OCI-LY7 (cell line): ENCODE results near the gene SPR. TPM values are rescaled to one million over a fixed set of nuclear protein-coding genes. Genes with fewer than 3 reads are reported as not detected.

Source experiments
- BruUV-seq: library from RNA; stranded (reverse); fragments of 400-500 nt; replicated peaks from 2 replicates; lab custom pipeline; 2021; lab: Mats Ljungman, UMichigan
- CTCF ChIA-PET: fragments of 300-600 bp; sonication (Branson Sonifier 250); formaldehyde crosslinking; loops from one replicate; lab custom pipeline; 2022; ENCODE audit warnings: antibody characterized with exemption; ENCODE audit not compliant: unreplicated experiment; lab: Charles Lee
- POLR2A ChIA-PET: fragments of 300-600 bp; sonication (Branson Sonifier 250); formaldehyde crosslinking; loops from one replicate; lab custom pipeline; 2022; ENCODE audit warnings: antibody characterized with exemption; lab: Charles Lee
- DNase-seq: peaks from one replicate; pipeline ENCODE4 v3.0.0-alpha.2; 2015; ENCODE audit warnings: low spot score
- H2AFZ ChIP-seq: fragments of 200-600 bp; sonication (generic), shearing (Covaris generic); 2 replicates; pipeline ENCODE4 v1.6.1; 2014; ENCODE audit warnings: mild to moderate bottlenecking, antibody characterized with exemption, low read length, moderate library complexity
- H3K27ac ChIP-seq: fragments of 200-600 bp; sonication (generic); 2 replicates; pipeline ENCODE4 v1.5.1; 2014; ENCODE audit warnings: mixed run types, low read depth, mild to moderate bottlenecking, moderate library complexity, low read length, inconsistent platforms; ENCODE audit not compliant: poor library complexity, severe bottlenecking
- H3K36me3 ChIP-seq: fragments of 200-600 bp; sonication (generic); 2 replicates; pipeline ENCODE4 v1.6.1; 2014; ENCODE audit warnings: mild to moderate bottlenecking, antibody characterized with exemption, low read length, moderate library complexity, mixed read lengths; ENCODE audit not compliant: insufficient read depth
- H3K4me1 ChIP-seq: fragments of 200-600 bp; sonication (generic); 2 replicates; pipeline ENCODE4 v1.5.1; 2014; ENCODE audit warnings: mild to moderate bottlenecking, low read length; ENCODE audit not compliant: insufficient read depth, poor library complexity, severe bottlenecking
- H3K4me2 ChIP-seq: fragments of 200-600 bp; sonication (generic); 2 replicates; pipeline ENCODE4 v1.6.1; 2014; ENCODE audit warnings: mild to moderate bottlenecking, low read length
- H3K4me3 ChIP-seq: fragments of 200-600 bp; sonication (generic); 2 replicates; pipeline ENCODE4 v1.5.1; 2014; ENCODE audit warnings: mild to moderate bottlenecking, low read depth, low read length; ENCODE audit not compliant: poor library complexity, severe bottlenecking
- H3K79me2 ChIP-seq: fragments of 200-600 bp; sonication (generic); 2 replicates; pipeline ENCODE4 v1.6.1; 2016; ENCODE audit warnings: low read depth, mild to moderate bottlenecking, low read length, moderate library complexity, mixed read lengths; ENCODE audit not compliant: insufficient read depth
- H3K9me2 ChIP-seq: fragments of 200-600 bp; sonication (generic); 2 replicates; pipeline ENCODE4 v1.6.1; 2016; ENCODE audit warnings: mild to moderate bottlenecking, low read length, mixed read lengths; ENCODE audit not compliant: insufficient read depth
- H3K9me3 ChIP-seq: fragments of 200-600 bp; sonication (generic); 2 replicates; pipeline ENCODE4 v1.6.1; 2014; ENCODE audit warnings: mild to moderate bottlenecking, mixed run types, low read length, mixed read lengths
- H4K20me1 ChIP-seq: fragments of 200-600 bp; sonication (generic); 2 replicates; pipeline ENCODE4 v1.6.1; 2014; ENCODE audit warnings: mild to moderate bottlenecking, antibody characterized with exemption, low read length, moderate library complexity, mixed read lengths; ENCODE audit not compliant: insufficient read depth
- CTCF ChIP-seq: fragments of 200-600 bp; sonication (generic); conservative IDR thresholded peaks from 2 replicates; pipeline ENCODE4 v1.5.1; 2014; ENCODE audit warnings: mild to moderate bottlenecking, antibody characterized with exemption, low read length, moderate library complexity, mixed read lengths
- EZH2phosphoT487 ChIP-seq: fragments of 200-600 bp; sonication (generic); IDR thresholded peaks from 2 replicates; pipeline ENCODE4 v1.6.1; 2018; ENCODE audit warnings: low read depth, borderline replicate concordance, mild to moderate bottlenecking, mixed run types, antibody characterized with exemption, low read length, moderate library complexity, mixed read lengths
- intact Hi-C: fragments of 100-400 bp; cut with micrococcal nuclease; formaldehyde crosslinking; loops from one replicate; pipeline ENCODE4 v1.10.0; 2022; ENCODE audit not compliant: unreplicated experiment
- total RNA-seq, 2 experiments: library from RNA; depleted of rRNA in 1 of 2; stranded (reverse); fragments of >200 nt in 1 of 2; shearing (Covaris generic) in 1 of 2; gene quantifications; 2 replicates each; pipeline ENCODE4 v1.2.3, GENCODE V29; 2014 to 2022

The SPR gene
- total RNA-seq, 2 experiments from 2014 or later: not detected

- intact Hi-C loops: no loop called here
- TF ChIP-seq CTCF (no peak), EZH2phosphoT487 (no peak)
- POLR2A ChIA-PET: no interaction called here
Observed at GRCh38 chr2:72915907-72916742, 28.9 kb downstream of the SPR start.

GRCh38 chr2:72916743-72917137, 29.5 kb downstream of the SPR start:
- Histone ChIP-seq H3K9me2 (no peaks in the 10 kb centered on the region), H3K4me2 (peak overlapping the region; percentile 29; the same call in 1 of the 2 replicates), H3K27ac (no peak overlapping the region), H2AFZ (no peak overlapping the region), H3K9me3 (no peaks in the 10 kb centered on the region), H3K79me2 (no peaks in the 10 kb centered on the region), H3K4me1 (peaks cover 5% of the 10 kb centered on the region), H3K36me3 (no peaks in the 10 kb centered on the region), H3K4me3 (no peak overlapping the region), H4K20me1 (no peaks in the 10 kb centered on the region)
- TF ChIP-seq EZH2phosphoT487 (no peak), CTCF (no peak)
- POLR2A ChIA-PET: no interaction called here
- BruUV-seq: no TSS peak
- DNase-seq: no peak
- CTCF ChIA-PET: no interaction called here
- intact Hi-C loops: no loop called here

More at GRCh38 chr2:72915907-72916742, 28.9 kb downstream of the SPR start:
- DNase-seq: peak; percentile 42
- BruUV-seq: no TSS peak
- H3K9me2 ChIP-seq: no peaks in the 10 kb centered on the region
- H3K36me3 ChIP-seq: no peaks in the 10 kb centered on the region
- CTCF ChIA-PET: no interaction called here
- peak overlapping the region; percentile 30 for H3K4me3 ChIP-seq
- H4K20me1 ChIP-seq: no peaks in the 10 kb centered on the region
- no peaks in the 10 kb centered on the region for H3K9me3 ChIP-seq
- no peak overlapping the region for H3K27ac ChIP-seq
- H2AFZ ChIP-seq: no peak overlapping the region
- H3K4me1 ChIP-seq: peaks cover 5% of the 10 kb centered on the region
- H3K4me2 ChIP-seq: peak overlapping the region; percentile 50
- H3K79me2 ChIP-seq: no peaks in the 10 kb centered on the region

- Histone ChIP-seq H3K79me2 (no peaks in the 10 kb centered on the region), H3K4me2 (peak within 1 kb of the TSS; percentile 50), H3K27ac (no peak within 1 kb of the TSS), H3K4me1 (peaks cover 5% of the 10 kb centered on the region), H3K36me3 (no peaks in the 10 kb centered on the region), H3K9me3 (no peaks in the 10 kb centered on the region), H3K9me2 (no peaks in the 10 kb centered on the region), H4K20me1 (peaks cover under 1% of the 10 kb centered on the region; the same call in 1 of the 2 replicates), H2AFZ (no peak within 1 kb of the TSS), H3K4me3 (peak within 1 kb of the TSS; percentile 46)
- CTCF ChIA-PET: no interaction called here
- intact Hi-C loops: no loop called here
- POLR2A ChIA-PET: no interaction called here
- no TSS peak for BruUV-seq
- DNase-seq: peak; percentile 35
- TF ChIP-seq EZH2phosphoT487: no peak
- no peak for TF ChIP-seq CTCF
Observed at GRCh38 chr2:72917138-72917876, 30.1 kb downstream of the SPR start, which contains the start of gene EMX1. EMX1 (plus strand) TSS chr2:72917519; CDS start chr2:72917853, 334 bp downstream.
